HG02970 (cell line): Measurements from ENCODE around the gene DOCK9.

Experiments used
- ATAC-seq: cut with Tn5 transposase; IDR thresholded peaks from one replicate; pipeline ENCODE4 v1.9.1; 2021; ENCODE audit warnings: mild to moderate bottlenecking, moderate library complexity, moderate number of reproducible peaks; ENCODE audit not compliant: unreplicated experiment, low FRiP score

The DOCK9 gene

GRCh38 chr13:98950705-98951104, 27.2 kb downstream of the DOCK9 start:
- no peak for ATAC-seq

- ATAC-seq, result no peak
These were observed 29.9 kb downstream of the DOCK9 start for GRCh38 chr13:98947925-98948324.

- no peak for ATAC-seq
These were observed 31.8 kb downstream of the DOCK9 start for GRCh38 chr13:98945863-98946605.

- ATAC-seq, result no peak
These were observed 33.5 kb downstream of the DOCK9 start for GRCh38 chr13:98944336-98944735.

GRCh38 chr13:98942997-98943396, 34.9 kb downstream of the DOCK9 start:
- ATAC-seq, result no peak

GRCh38 chr13:98942485-98942884, 35.4 kb downstream of the DOCK9 start:
- no peak for ATAC-seq

GRCh38 chr13:98941536-98941935, 36.3 kb downstream of the DOCK9 start:
- ATAC-seq, result no peak

- no peak for ATAC-seq
These were observed 36.7 kb downstream of the DOCK9 start for GRCh38 chr13:98941126-98941525.

GRCh38 chr13:98940325-98941001, 37.4 kb downstream of the DOCK9 start:
- no peak for ATAC-seq

- ATAC-seq, result no peak
These were observed 38.1 kb downstream of the DOCK9 start for GRCh38 chr13:98939660-98940191.

- no peak for ATAC-seq
These were observed 39.1 kb downstream of the DOCK9 start for GRCh38 chr13:98938801-98939200.

GRCh38 chr13:98937911-98938381, 39.9 kb downstream of the DOCK9 start:
- no peak for ATAC-seq

- ATAC-seq, result no peak
These were observed 43.6 kb downstream of the DOCK9 start for GRCh38 chr13:98934243-98934642.

GRCh38 chr13:98930151-98930591, 47.7 kb downstream of the DOCK9 start:
- ATAC-seq, result no peak

- ATAC-seq, result no peak
These were observed 49.6 kb downstream of the DOCK9 start for GRCh38 chr13:98927951-98928927.

GRCh38 chr13:98925949-98926348, 51.9 kb downstream of the DOCK9 start:
- ATAC-seq, result no peak

- ATAC-seq, result no peak
These were observed 54.0 kb downstream of the DOCK9 start for GRCh38 chr13:98923641-98924397.

GRCh38 chr13:98922306-98922705, 55.6 kb downstream of the DOCK9 start:
- no peak for ATAC-seq

GRCh38 chr13:98921786-98922185, 56.1 kb downstream of the DOCK9 start:
- no peak for ATAC-seq
